SK-N-SH (cell line): ENCODE data around the gene EIF1AD. TPM values are rescaled to one million over a fixed set of nuclear protein-coding genes. Genes with fewer than 3 reads are reported as not detected.

ENCODE experiments used
- CTCF ChIA-PET: fragments of 300-600, 350-600 bp; formaldehyde crosslinking; extraction: SDS; loops from one replicate; lab custom pipeline; 2021; lab: Yijun Ruan, JAX
- POLR2A ChIA-PET: fragments of 350-600 bp; sonication (Branson Sonifier 250); formaldehyde crosslinking; extraction: SDS; loops from one replicate; lab custom pipeline; 2020; ENCODE audit warnings: antibody characterized with exemption, inconsistent platforms; lab: Yijun Ruan, JAX
- DNase-seq: peaks from one replicate; pipeline ENCODE4 v3.0.0; 2012
- H2AFZ ChIP-seq: fragments of 200-600 bp; sonication (generic); 2 replicates; pipeline ENCODE4 v1.8.1; 2016; ENCODE audit warnings: antibody characterized with exemption, mild to moderate bottlenecking, low read depth
- H3F3A ChIP-seq: fragments of 200-600 bp; sonication (generic); replicated peaks from 2 replicates; pipeline ENCODE3; 2016; ENCODE audit warnings: antibody characterized with exemption, mild to moderate bottlenecking; ENCODE audit not compliant: insufficient read depth
- H3K27ac ChIP-seq, 2 experiments: fragments of 200-500 bp in 1 of 2; fragments of 200-600 bp in 1 of 2; sonication (Bioruptor generic) in 1 of 2; sonication (generic), shearing (Covaris generic) in 1 of 2; 2 replicates each; pipeline versions ENCODE4 v1.5.1 to v1.6.1; 2014 to 2016; ENCODE audit warnings: low read depth in 2 of 2, inconsistent platforms in 1 of 2, low read length in 1 of 2, mild to moderate bottlenecking in 1 of 2, mixed read lengths in 1 of 2
- H3K27me3 ChIP-seq: fragments of 200-600 bp; sonication (generic), shearing (Covaris generic); 2 replicates; pipeline ENCODE4 v1.6.1; 2016; ENCODE audit warnings: mixed run types; ENCODE audit not compliant: insufficient read depth
- H3K36me3 ChIP-seq, 2 experiments: fragments of 200-500 bp in 1 of 2; fragments of 200-600 bp in 1 of 2; sonication (Bioruptor generic) in 1 of 2; sonication (generic) in 1 of 2; replicated peaks in 1 of 2; 2 replicates each; pipeline versions ENCODE3 to v1.5.1; 2014 to 2016; ENCODE audit warnings: low read length in 1 of 2, mild to moderate bottlenecking in 1 of 2; ENCODE audit not compliant: insufficient read depth in 2 of 2, control insufficient read depth in 1 of 2
- H3K4me1 ChIP-seq, 2 experiments: fragments of 200-500 bp in 1 of 2; fragments of 200-600 bp in 1 of 2; sonication (Bioruptor generic) in 1 of 2; sonication (generic), shearing (Covaris generic) in 1 of 2; 2 replicates each; pipeline versions ENCODE4 v1.5.1 to v1.6.1; 2014 to 2016; ENCODE audit warnings: low read depth in 1 of 2, low read length in 1 of 2, mixed run types in 1 of 2; ENCODE audit not compliant: insufficient read depth in 2 of 2, control insufficient read depth in 1 of 2
- H3K4me2 ChIP-seq: fragments of 200-600 bp; sonication (generic), shearing (Covaris generic); 2 replicates; pipeline ENCODE4 v1.6.1; 2017; ENCODE audit warnings: mixed run types
- H3K4me3 ChIP-seq, 2 experiments: fragments of 200-500 bp in 1 of 2; fragments of 200-600 bp in 1 of 2; sonication (Bioruptor generic) in 1 of 2; sonication (generic), shearing (Covaris generic) in 1 of 2; 2 replicates each; pipeline versions ENCODE4 v1.5.1 to v1.8.1; 2014 to 2016; ENCODE audit warnings: low read depth in 2 of 2, inconsistent platforms in 1 of 2, low read length in 1 of 2, mild to moderate bottlenecking in 1 of 2, mixed read lengths in 1 of 2, moderate library complexity in 1 of 2
- H3K79me2 ChIP-seq: fragments of 200-600 bp; sonication (generic); 2 replicates; pipeline ENCODE4 v1.8.1; 2017; ENCODE audit warnings: mild to moderate bottlenecking; ENCODE audit not compliant: insufficient read depth
- H3K9ac ChIP-seq: fragments of 200-600 bp; sonication (generic); 2 replicates; pipeline ENCODE4 v1.6.1; 2017; ENCODE audit warnings: mixed run types
- H3K9me2 ChIP-seq: fragments of 200-600 bp; sonication (generic); 2 replicates; pipeline ENCODE4 v1.6.1; 2017; ENCODE audit warnings: mixed run types
- H3K9me3 ChIP-seq: fragments of 200-600 bp; sonication (generic); 2 replicates; pipeline ENCODE4 v1.6.1; 2017; ENCODE audit warnings: mixed run types, mild to moderate bottlenecking, moderate library complexity
- H4K20me1 ChIP-seq: fragments of 200-600 bp; sonication (generic); 2 replicates; pipeline ENCODE4 v1.6.1; 2017; ENCODE audit warnings: mild to moderate bottlenecking, mixed run types; ENCODE audit not compliant: insufficient read depth
- CHD2 ChIP-seq: fragments of 150-350 bp; IDR thresholded peaks from 2 replicates; pipeline ENCODE4 v1.6.1; 2018; ENCODE audit warnings: low read length; ENCODE audit not compliant: partially characterized antibody
- EP300 ChIP-seq, 2 experiments: IDR thresholded peaks; 2 replicates each; pipeline versions ENCODE4 v1.4.0 to v1.6.1; 2012; ENCODE audit warnings: borderline replicate concordance in 1 of 2, low read depth in 1 of 2, low read length in 1 of 2
- FOSL2 ChIP-seq: IDR thresholded peaks from 2 replicates; pipeline ENCODE4 v1.4.0; 2012; ENCODE audit warnings: low read depth, mild to moderate bottlenecking, moderate library complexity, borderline replicate concordance
- GABPA ChIP-seq: IDR thresholded peaks from 2 replicates; pipeline ENCODE4 v1.4.0; 2012; ENCODE audit warnings: low read depth, mild to moderate bottlenecking
- NFIC ChIP-seq: IDR thresholded peaks from 2 replicates; pipeline ENCODE4 v1.4.0; 2012; ENCODE audit warnings: borderline replicate concordance
- RFX5 ChIP-seq: IDR thresholded peaks from 2 replicates; pipeline ENCODE4 v1.6.1; 2012; ENCODE audit warnings: mild to moderate bottlenecking, improper control_type of control experiment, low read length
- TAF1 ChIP-seq: IDR thresholded peaks from 2 replicates; pipeline ENCODE4 v1.6.1; 2012; ENCODE audit warnings: low read depth, mild to moderate bottlenecking, low read length, moderate library complexity, borderline replicate concordance
- ZBTB33 ChIP-seq: IDR thresholded peaks from 2 replicates; pipeline ENCODE4 v1.4.0; 2012; ENCODE audit warnings: low read depth, borderline replicate concordance
- WGBS: methylation state at CpG from one replicate; pipeline ENCODE4 v1.1.6; 2017; ENCODE audit warnings: low lambda C conversion rate; 5-methylcytosine and 5-hydroxymethylcytosine counted together
- polyA plus RNA-seq, 3 experiments: library from polyadenylated mRNA; depleted of rRNA; stranded (reverse); fragments of >200 nt; gene quantifications; 2 replicates each; pipeline ENCODE4 v1.2.3, GENCODE V29; 2012
- TF ChIP-seq, protein P1 (sequence below): IDR thresholded peaks from 2 replicates; pipeline ENCODE4 v1.4.0; 2012; ENCODE audit warnings: low read depth, borderline replicate concordance
- TF ChIP-seq, protein P2 (sequence below): IDR thresholded peaks from 2 replicates; pipeline ENCODE4 v1.6.1; 2012; ENCODE audit warnings: mild to moderate bottlenecking, low read depth, low read length, moderate library complexity
- TF ChIP-seq, protein P3 (sequence below): IDR thresholded peaks from 2 replicates; pipeline ENCODE4 v1.4.0; 2012; ENCODE audit warnings: low read depth
- TF ChIP-seq, protein P4 (sequence below): fragments of 150-350 bp; IDR thresholded peaks from 2 replicates; pipeline ENCODE4 v1.6.1; 2016; ENCODE audit warnings: mild to moderate bottlenecking, low read depth, low read length

EIF1AD gene
- polyA plus RNA-seq, 1 of the 3 experiments (the other 2 are of a cell fraction), result 28.9 TPM

GRCh38 chr11:65965986-65966762 lies 35.8 kb downstream of the EIF1AD start:
- Histone ChIP-seq H3K4me3 (no peak overlapping the region), H4K20me1 (peaks cover 9% of the 10 kb centered on the region; the same call in 1 of the 2 replicates), H3K27ac (no peak overlapping the region), H3K9me2 (no peaks in the 10 kb centered on the region), H3K4me2 (no peak overlapping the region), H3K9me3 (no peaks in the 10 kb centered on the region), H2AFZ (no peak overlapping the region), H3K9ac (no peak overlapping the region), H3F3A (peaks cover 1% of the 10 kb centered on the region), H3K36me3 (peaks cover 42 to 54% of the 10 kb centered on the region in 2 experiments), H3K79me2 (peaks cover 54% of the 10 kb centered on the region), H3K4me1 (peaks cover 8 to 11% of the 10 kb centered on the region in 2 experiments; a peak in 3 of 4 replicates), H3K27me3 (no peaks in the 10 kb centered on the region)
- TF ChIP-seq GABPA, result no peak
- no peak for TF ChIP-seq EP300 (IDR thresholded peaks at IDR 0.05; ENCODE audit: borderline replicate concordance in 1 of 2, low read depth in 1 of 2, low read length in 1 of 2)
- TF ChIP-seq, protein P1, sequence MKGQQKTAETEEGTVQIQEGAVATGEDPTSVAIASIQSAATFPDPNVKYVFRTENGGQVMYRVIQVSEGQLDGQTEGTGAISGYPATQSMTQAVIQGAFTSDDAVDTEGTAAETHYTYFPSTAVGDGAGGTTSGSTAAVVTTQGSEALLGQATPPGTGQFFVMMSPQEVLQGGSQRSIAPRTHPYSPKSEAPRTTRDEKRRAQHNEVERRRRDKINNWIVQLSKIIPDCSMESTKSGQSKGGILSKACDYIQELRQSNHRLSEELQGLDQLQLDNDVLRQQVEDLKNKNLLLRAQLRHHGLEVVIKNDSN, result no peak
- TF ChIP-seq TAF1, result no peak
- no peak for TF ChIP-seq CHD2
- TF ChIP-seq, protein P2, sequence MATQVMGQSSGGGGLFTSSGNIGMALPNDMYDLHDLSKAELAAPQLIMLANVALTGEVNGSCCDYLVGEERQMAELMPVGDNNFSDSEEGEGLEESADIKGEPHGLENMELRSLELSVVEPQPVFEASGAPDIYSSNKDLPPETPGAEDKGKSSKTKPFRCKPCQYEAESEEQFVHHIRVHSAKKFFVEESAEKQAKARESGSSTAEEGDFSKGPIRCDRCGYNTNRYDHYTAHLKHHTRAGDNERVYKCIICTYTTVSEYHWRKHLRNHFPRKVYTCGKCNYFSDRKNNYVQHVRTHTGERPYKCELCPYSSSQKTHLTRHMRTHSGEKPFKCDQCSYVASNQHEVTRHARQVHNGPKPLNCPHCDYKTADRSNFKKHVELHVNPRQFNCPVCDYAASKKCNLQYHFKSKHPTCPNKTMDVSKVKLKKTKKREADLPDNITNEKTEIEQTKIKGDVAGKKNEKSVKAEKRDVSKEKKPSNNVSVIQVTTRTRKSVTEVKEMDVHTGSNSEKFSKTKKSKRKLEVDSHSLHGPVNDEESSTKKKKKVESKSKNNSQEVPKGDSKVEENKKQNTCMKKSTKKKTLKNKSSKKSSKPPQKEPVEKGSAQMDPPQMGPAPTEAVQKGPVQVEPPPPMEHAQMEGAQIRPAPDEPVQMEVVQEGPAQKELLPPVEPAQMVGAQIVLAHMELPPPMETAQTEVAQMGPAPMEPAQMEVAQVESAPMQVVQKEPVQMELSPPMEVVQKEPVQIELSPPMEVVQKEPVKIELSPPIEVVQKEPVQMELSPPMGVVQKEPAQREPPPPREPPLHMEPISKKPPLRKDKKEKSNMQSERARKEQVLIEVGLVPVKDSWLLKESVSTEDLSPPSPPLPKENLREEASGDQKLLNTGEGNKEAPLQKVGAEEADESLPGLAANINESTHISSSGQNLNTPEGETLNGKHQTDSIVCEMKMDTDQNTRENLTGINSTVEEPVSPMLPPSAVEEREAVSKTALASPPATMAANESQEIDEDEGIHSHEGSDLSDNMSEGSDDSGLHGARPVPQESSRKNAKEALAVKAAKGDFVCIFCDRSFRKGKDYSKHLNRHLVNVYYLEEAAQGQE, result no peak
- no peak for TF ChIP-seq NFIC
- no peak for TF ChIP-seq FOSL2
- TF ChIP-seq, protein P3, sequence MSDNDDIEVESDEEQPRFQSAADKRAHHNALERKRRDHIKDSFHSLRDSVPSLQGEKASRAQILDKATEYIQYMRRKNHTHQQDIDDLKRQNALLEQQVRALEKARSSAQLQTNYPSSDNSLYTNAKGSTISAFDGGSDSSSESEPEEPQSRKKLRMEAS, result no peak
- no peak for TF ChIP-seq RFX5
- DNase-seq, result no peak
- ChIA-PET CTCF (interaction anchor here (1.0 to 2.0 kb wide), 4 partner anchors 22 to 82 kb away, joined by 3 to 5 read pairs (median 4); partner anchors contain the start of gene FIBP), POLR2A (no interaction called here)
- 96% methylated on average over 28 of the region's 36 CpGs for WGBS

GRCh38 chr11:65964906-65965305 lies 37.1 kb downstream of the EIF1AD start:
- no peak overlapping the region for H3K9ac ChIP-seq
- peaks cover 4% of the 10 kb centered on the region for H3F3A ChIP-seq
- peaks cover 8 to 14% of the 10 kb centered on the region in 2 experiments; a peak in 3 of 4 replicates for H3K4me1 ChIP-seq
- no peaks in the 10 kb centered on the region for H3K27me3 ChIP-seq
- no peak for DNase-seq
- ChIA-PET POLR2A (interaction anchor here (0.5 kb wide), 1 partner anchor 78 kb away, joined by 3 read pairs; no protein-coding TSS in a partner anchor), CTCF (interaction anchor here (1.0 to 2.0 kb wide), 4 partner anchors 25 to 253 kb away, joined by 3 to 5 read pairs (median 3); partner anchors contain the start of genes FIBP and KAT5)
- H3K36me3 ChIP-seq, result peaks cover 36 to 49% of the 10 kb centered on the region in 2 experiments
- peaks cover 9% of the 10 kb centered on the region; the same call in 1 of the 2 replicates for H4K20me1 ChIP-seq
- H3K4me2 ChIP-seq, result no peak overlapping the region
- no peaks in the 10 kb centered on the region for H3K9me2 ChIP-seq
- H3K79me2 ChIP-seq, result peaks cover 57% of the 10 kb centered on the region
- WGBS, result 100% methylated on average over 4 of the region's 10 CpGs
- H3K27ac ChIP-seq, result no peak overlapping the region
- H2AFZ ChIP-seq, result no peak overlapping the region
- no peak overlapping the region for H3K4me3 ChIP-seq
- TF ChIP-seq, protein P1, result no peak
- TF ChIP-seq, protein P4, sequence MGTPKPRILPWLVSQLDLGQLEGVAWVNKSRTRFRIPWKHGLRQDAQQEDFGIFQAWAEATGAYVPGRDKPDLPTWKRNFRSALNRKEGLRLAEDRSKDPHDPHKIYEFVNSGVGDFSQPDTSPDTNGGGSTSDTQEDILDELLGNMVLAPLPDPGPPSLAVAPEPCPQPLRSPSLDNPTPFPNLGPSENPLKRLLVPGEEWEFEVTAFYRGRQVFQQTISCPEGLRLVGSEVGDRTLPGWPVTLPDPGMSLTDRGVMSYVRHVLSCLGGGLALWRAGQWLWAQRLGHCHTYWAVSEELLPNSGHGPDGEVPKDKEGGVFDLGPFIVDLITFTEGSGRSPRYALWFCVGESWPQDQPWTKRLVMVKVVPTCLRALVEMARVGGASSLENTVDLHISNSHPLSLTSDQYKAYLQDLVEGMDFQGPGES, result no peak
- TF ChIP-seq ZBTB33, result no peak
- TF ChIP-seq, all 33 proteins: peak for 0
- H3K9me3 ChIP-seq, result no peaks in the 10 kb centered on the region
